Measurements from ENCODE around the gene KCNMA1. TPM values are rescaled to one million over a fixed set of nuclear protein-coding genes. Genes with fewer than 3 reads are reported as not detected.
A peak's percentile ranks its signal among the peaks of the same experiment; 100 is the strongest.

The KCNMA1 gene
- total RNA-seq, 1 donor from 2014 or later, result 95.5 TPM

- H3K27ac Mint-ChIP-seq (ENCODE audit: unreplicated experiment), result peak overlapping the region; percentile 89
- peaks cover 70% of the 10 kb centered on the region for H3K4me1 Mint-ChIP-seq (ENCODE audit: unreplicated experiment)
- TF ChIP-seq CTCF (IDR thresholded peaks at IDR 0.05), result no peak
- no peaks in the 10 kb centered on the region for H3K9me3 Mint-ChIP-seq (ENCODE audit: unreplicated experiment)
- H3K4me3 Mint-ChIP-seq (ENCODE audit: unreplicated experiment), result no peak overlapping the region
- no peaks in the 10 kb centered on the region for H3K27me3 Mint-ChIP-seq (ENCODE audit: unreplicated experiment)
- no peak for DNase-seq (ENCODE audit: extremely low spot score, unreplicated experiment)
- H3K36me3 Mint-ChIP-seq (ENCODE audit: unreplicated experiment), result no peaks in the 10 kb centered on the region
Observed at GRCh38 chr10:77147871-77148270, 489.7 kb downstream of the KCNMA1 start.

DNA sequence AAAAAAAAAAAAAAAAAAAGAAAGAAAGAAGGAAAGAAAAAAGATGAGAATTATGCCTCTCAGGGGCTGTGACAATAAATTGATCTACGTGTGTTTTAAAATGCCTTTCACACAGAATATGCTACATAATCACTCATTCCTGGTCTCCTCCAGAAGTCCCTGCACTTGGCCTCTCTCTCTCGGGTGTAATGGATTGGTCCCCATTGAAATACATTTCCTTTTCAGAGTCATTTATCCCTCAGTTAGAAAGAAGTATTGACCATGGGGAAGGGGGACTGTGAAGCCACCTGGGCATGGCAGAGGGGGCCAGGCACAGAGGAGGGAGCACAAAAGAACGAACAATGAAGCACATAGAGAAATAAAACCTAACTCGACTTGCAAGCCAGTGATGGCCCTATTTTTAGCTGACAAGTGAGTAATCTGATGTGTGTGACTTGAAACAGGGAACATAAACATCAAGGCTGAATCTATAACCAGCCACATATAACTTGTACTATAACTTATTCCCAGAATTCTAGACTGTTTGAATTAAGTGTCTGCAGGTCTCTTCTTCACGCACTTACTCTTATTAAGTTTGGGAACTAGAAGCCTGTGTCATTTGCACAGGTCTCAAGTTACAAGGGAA lies 490.8 kb downstream of the KCNMA1 start:
- DNase-seq (ENCODE audit: extremely low spot score, unreplicated experiment), result no peak
- TF ChIP-seq CTCF (IDR thresholded peaks at IDR 0.05), result no peak
- no peaks in the 10 kb centered on the region for H3K36me3 Mint-ChIP-seq (ENCODE audit: unreplicated experiment)
- peaks cover 75% of the 10 kb centered on the region for H3K4me1 Mint-ChIP-seq (ENCODE audit: unreplicated experiment)
- no peaks in the 10 kb centered on the region for H3K27me3 Mint-ChIP-seq (ENCODE audit: unreplicated experiment)
- H3K4me3 Mint-ChIP-seq (ENCODE audit: unreplicated experiment), result no peak overlapping the region
- H3K27ac Mint-ChIP-seq (ENCODE audit: unreplicated experiment), result peak overlapping the region; percentile 89
- H3K9me3 Mint-ChIP-seq (ENCODE audit: unreplicated experiment), result no peaks in the 10 kb centered on the region

GRCh38 chr10:77144656-77145055 lies 493.0 kb downstream of the KCNMA1 start:
- Mint-ChIP-seq H3K4me1 (ENCODE audit: unreplicated experiment) (peaks cover 75% of the 10 kb centered on the region), H3K27ac (ENCODE audit: unreplicated experiment) (no peak overlapping the region), H3K36me3 (ENCODE audit: unreplicated experiment) (no peaks in the 10 kb centered on the region), H3K27me3 (ENCODE audit: unreplicated experiment) (no peaks in the 10 kb centered on the region), H3K9me3 (ENCODE audit: unreplicated experiment) (no peaks in the 10 kb centered on the region), H3K4me3 (ENCODE audit: unreplicated experiment) (no peak overlapping the region)
- DNase-seq (ENCODE audit: extremely low spot score, unreplicated experiment), result no peak
- TF ChIP-seq CTCF (IDR thresholded peaks at IDR 0.05), result no peak

- Mint-ChIP-seq H3K36me3 (ENCODE audit: unreplicated experiment) (peaks cover under 1% of the 10 kb centered on the region), H3K27me3 (ENCODE audit: unreplicated experiment) (no peaks in the 10 kb centered on the region), H3K27ac (ENCODE audit: unreplicated experiment) (peak overlapping the region; percentile 86), H3K4me1 (ENCODE audit: unreplicated experiment) (peaks cover 74% of the 10 kb centered on the region), H3K4me3 (ENCODE audit: unreplicated experiment) (no peak overlapping the region), H3K9me3 (ENCODE audit: unreplicated experiment) (no peaks in the 10 kb centered on the region)
- DNase-seq (ENCODE audit: extremely low spot score, unreplicated experiment), result no peak
- no peak for TF ChIP-seq CTCF (IDR thresholded peaks at IDR 0.05)
Observed at GRCh38 chr10:77139252-77140160, 498.1 kb downstream of the KCNMA1 start.

DNA sequence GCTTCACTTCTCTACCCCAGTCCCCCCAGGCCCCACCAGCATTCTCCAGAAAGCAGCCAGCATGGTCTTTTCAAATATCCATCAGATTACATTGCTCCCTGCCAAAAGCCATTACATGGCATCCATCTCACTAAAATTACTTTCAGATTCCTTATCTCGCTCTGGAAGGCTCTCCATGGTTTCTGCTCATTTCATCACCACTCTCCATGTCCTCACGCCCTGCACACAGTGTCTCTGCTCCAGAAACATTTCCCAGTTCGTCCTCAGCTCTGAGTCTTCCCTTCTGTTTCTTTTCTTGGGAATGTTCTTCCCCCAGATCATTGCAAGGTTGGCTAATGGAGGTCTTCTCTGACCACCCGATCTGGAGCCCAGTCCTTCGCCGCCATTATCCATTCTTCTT lies 499.1 kb downstream of the KCNMA1 start:
- Mint-ChIP-seq H3K27ac (ENCODE audit: unreplicated experiment) (peak overlapping the region; percentile 86), H3K36me3 (ENCODE audit: unreplicated experiment) (peaks cover 2% of the 10 kb centered on the region), H3K4me1 (ENCODE audit: unreplicated experiment) (peaks cover 75% of the 10 kb centered on the region), H3K4me3 (ENCODE audit: unreplicated experiment) (no peak overlapping the region), H3K27me3 (ENCODE audit: unreplicated experiment) (no peaks in the 10 kb centered on the region), H3K9me3 (ENCODE audit: unreplicated experiment) (no peaks in the 10 kb centered on the region)
- no peak for DNase-seq (ENCODE audit: extremely low spot score, unreplicated experiment)
- TF ChIP-seq CTCF (IDR thresholded peaks at IDR 0.05), result no peak

Data from osteocyte (in vitro differentiated cells).